ENCODE measurements around the gene GARIN5A. TPM values are rescaled to one million over a fixed set of nuclear protein-coding genes. Genes with fewer than 3 reads are reported as not detected.

Gene GARIN5A
- total and polyA plus RNA-seq, 12 donors, result 0.54 to 26.3 (median 2.0) TPM; not detected in 1

- H3K27me3 ChIP-seq, result peaks cover 24% of the 10 kb centered on the region
- WGBS, 4 donors, result 3 to 8% (median 6%) methylated on average over 10 to 40 of the region's 40 CpGs
Observed at GRCh38 chr19:50432221-50433028, 44.2 kb downstream of the GARIN5A start, which contains the start of gene MYBPC2. MYBPC2 (plus strand) TSS chr19:50432892; CDS start chr19:50432954, 62 bp downstream.

GRCh38 chr19:50431343-50432220 is 45.1 kb downstream of the GARIN5A start:
- Histone ChIP-seq H3K9me3 (replicated peaks in 1 of 3) (no peaks in the 10 kb centered on the region), H3K27me3 (peaks cover 24% of the 10 kb centered on the region), H3K27ac (peak overlapping the region in 2 of 5 donors; percentile 52 to 86), H3K4me1 (replicated peaks in 1 of 2) (peaks cover 0 to 12% of the 10 kb centered on the region in 2 donors), H3K4me3 (peak overlapping the region in 2 of 4 donors; percentile 38 to 66), H3K36me3 (replicated peaks in 1 of 2) (no peaks in the 10 kb centered on the region)
- DNase-seq, result peak; percentile 68 to 89 (median 82)
- WGBS, 4 donors, result 3 to 4% (median 3%) methylated on average over 27 to 54 of the region's 54 CpGs
- intact Hi-C loops (cut with DNase I), result no loop called here
- TF ChIP-seq POLR2A (IDR thresholded peaks at IDR 0.05), result no peak
- no peak for TF ChIP-seq CTCF (IDR thresholded peaks at IDR 0.05)

More at GRCh38 chr19:50432221-50433028, 44.2 kb downstream of the GARIN5A start, which contains the start of gene MYBPC2:
- Histone ChIP-seq H3K4me1 (replicated peaks in 1 of 2) (peaks cover 0 to 12% of the 10 kb centered on the region in 2 donors), H3K4me3 (peak within 1 kb of the TSS in 2 of 4 donors; percentile 38 to 66), H3K36me3 (replicated peaks in 1 of 2) (no peaks in the 10 kb centered on the region), H3K27ac (peak within 1 kb of the TSS in 2 of 5 donors; percentile 52 to 86), H3K9me3 (replicated peaks in 1 of 3) (no peaks in the 10 kb centered on the region)
- peak in 2 of 7 donors; percentile 29 to 32 for DNase-seq
- intact Hi-C loops (cut with DNase I), result no loop called here
- TF ChIP-seq POLR2A (IDR thresholded peaks at IDR 0.05) (no peak), CTCF (IDR thresholded peaks at IDR 0.05) (no peak)

- WGBS, 4 donors, result 40 to 48% (median 43%) methylated on average over 13 of the region's 13 CpGs
- H3K27me3 ChIP-seq, result peaks cover 24% of the 10 kb centered on the region
- intact Hi-C loops (cut with DNase I), result no loop called here
- peak overlapping the region in 1 of 4 donors; percentile 66 for H3K4me3 ChIP-seq
- H3K36me3 ChIP-seq (replicated peaks in 1 of 2), result no peaks in the 10 kb centered on the region
- peak overlapping the region in 2 of 5 donors; percentile 52 to 86 for H3K27ac ChIP-seq
- H3K4me1 ChIP-seq (replicated peaks in 1 of 2), result peaks cover 0 to 12% of the 10 kb centered on the region in 2 donors
- TF ChIP-seq POLR2A (IDR thresholded peaks at IDR 0.05) (no peak), CTCF (IDR thresholded peaks at IDR 0.05) (no peak)
- no peak for DNase-seq
- no peaks in the 10 kb centered on the region for H3K9me3 ChIP-seq (replicated peaks in 1 of 3)
Observed at GRCh38 chr19:50430888-50431342, 45.7 kb downstream of the GARIN5A start.

Data from adrenal gland (tissue), 12 donors.